Stimulated activated CD4-positive, alpha-beta T cell treated with anti-CD3 and anti-CD28 coated beads, Interleukin-15, amount 100 ng/mL, for 48 hours (primary cell): ENCODE results near the gene S100A16.

Source experiments
- DNase-seq, 2 donors: peaks; one replicate each; pipeline ENCODE4 v3.0.0-alpha.2; 2020; ENCODE audit warnings: low read depth in 2 of 2

S100A16 gene

GRCh38 chr1:153636312-153636711, 23.4 kb upstream of the S100A16 start:
- no peak for DNase-seq

GRCh38 chr1:153635872-153636271, 22.9 kb upstream of the S100A16 start:
- DNase-seq = no peak

- DNase-seq = peak; percentile 94 to 97
These were observed 21.1 kb upstream of the S100A16 start, which contains the start of gene CHTOP for GRCh38 chr1:153633754-153634665. CHTOP (plus strand) TSS chr1:153634066; CDS start chr1:153636589, 2,523 bp downstream.

GRCh38 chr1:153633161-153633753, 20.3 kb upstream of the S100A16 start:
- no peak for DNase-seq

GRCh38 chr1:153631047-153632022, 18.4 kb upstream of the S100A16 start:
- no peak for DNase-seq

- DNase-seq = no peak
These were observed 17.4 kb upstream of the S100A16 start for GRCh38 chr1:153630384-153630783.

- DNase-seq = no peak
These were observed 17.0 kb upstream of the S100A16 start for GRCh38 chr1:153629971-153630370.

GRCh38 chr1:153629343-153629665, 16.4 kb upstream of the S100A16 start:
- DNase-seq = no peak

- no peak for DNase-seq
These were observed 15.9 kb upstream of the S100A16 start for GRCh38 chr1:153628638-153629342.

- DNase-seq = no peak
These were observed 15.0 kb upstream of the S100A16 start, which contains the start of gene S100A1 for GRCh38 chr1:153627715-153628626. S100A1 (plus strand) TSS chr1:153628434; CDS start chr1:153630522, 2,088 bp downstream.

GRCh38 chr1:153626904-153627714, 14.2 kb upstream of the S100A16 start, which contains the start of gene S100A13:
S100A13 (minus strand) TSS chr1:153627505; CDS start chr1:153626472, 1,033 bp downstream.
- no peak for DNase-seq

GRCh38 chr1:153626477-153626903, 13.6 kb upstream of the S100A16 start:
- DNase-seq = no peak

- no peak for DNase-seq
These were observed 12.2 kb upstream of the S100A16 start for GRCh38 chr1:153624965-153625611.

GRCh38 chr1:153623101-153623500, 10.2 kb upstream of the S100A16 start:
- no peak for DNase-seq

GRCh38 chr1:153619171-153619570, 6.2 kb upstream of the S100A16 start:
- no peak for DNase-seq

GRCh38 chr1:153617663-153618062, 4.7 kb upstream of the S100A16 start:
- peak in 1 of 2 donors; percentile 81 for DNase-seq

GRCh38 chr1:153616917-153617311, 4.0 kb upstream of the S100A16 start:
- no peak for DNase-seq

- DNase-seq = no peak
These were observed 3.4 kb upstream of the S100A16 start, which contains the start of gene S100A14 for GRCh38 chr1:153616144-153616916. S100A14 (minus strand) TSS chr1:153616325; CDS start chr1:153615858, 467 bp downstream.
